HEK293T (cell line): ENCODE data around the gene ACTR10.

Experiments used
- CTCF ChIA-PET: fragments of 350-600 bp; formaldehyde crosslinking; extraction: SDS; loops from one replicate; lab custom pipeline; 2021; ENCODE audit warnings: antibody characterized with exemption, inconsistent platforms; lab: Yijun Ruan, JAX
- POLR2A ChIA-PET: fragments of 350-600 bp; formaldehyde crosslinking; extraction: SDS; loops from one replicate; lab custom pipeline; 2020; ENCODE audit warnings: antibody characterized with exemption, inconsistent platforms; lab: Yijun Ruan, JAX
- DNase-seq: peaks from one replicate; pipeline ENCODE4 v3.0.0; 2012; ENCODE audit warnings: mixed read lengths; ENCODE audit errors: extremely low spot score
- ARNT ChIP-seq: fragments of 450-650 bp; IDR thresholded peaks from 2 replicates; pipeline ENCODE4 v1.6.1; 2017; ENCODE audit warnings: mild to moderate bottlenecking
- BHLHE40 ChIP-seq: fragments of 450-650 bp; IDR thresholded peaks from 2 replicates; pipeline ENCODE4 v1.6.1; 2016; ENCODE audit warnings: mild to moderate bottlenecking, moderate library complexity, borderline replicate concordance
- CTBP1 ChIP-seq: fragments of 450-650 bp; IDR thresholded peaks from 2 replicates; pipeline ENCODE4 v1.6.1; 2016; ENCODE audit warnings: borderline replicate concordance
- ELF4 ChIP-seq: fragments of 450-650 bp; IDR thresholded peaks from 2 replicates; pipeline ENCODE4 v1.6.1; 2017; ENCODE audit warnings: antibody characterized with exemption
- FOXA1 ChIP-seq: fragments of 450-650 bp; IDR thresholded peaks from 2 replicates; pipeline ENCODE4 v1.6.1; 2016; ENCODE audit warnings: mild to moderate bottlenecking
- FOXK2 ChIP-seq: fragments of 450-650 bp; IDR thresholded peaks from 2 replicates; pipeline ENCODE4 v1.6.1; 2016; ENCODE audit warnings: mild to moderate bottlenecking
- FOXM1 ChIP-seq: fragments of 450-650 bp; IDR thresholded peaks from 2 replicates; pipeline ENCODE4 v1.6.1; 2017; ENCODE audit warnings: mild to moderate bottlenecking, borderline replicate concordance
- HDGF ChIP-seq: fragments of 450-650 bp; IDR thresholded peaks from 2 replicates; pipeline ENCODE4 v1.6.1; 2017; ENCODE audit warnings: antibody characterized with exemption, borderline replicate concordance
- L3MBTL2 ChIP-seq: fragments of 450-650 bp; conservative IDR thresholded peaks from 2 replicates; pipeline ENCODE4 v1.6.1; 2016; ENCODE audit warnings: mild to moderate bottlenecking
- LEF1 ChIP-seq: fragments of 450-650 bp; IDR thresholded peaks from 2 replicates; pipeline ENCODE4 v1.6.1; 2017; ENCODE audit warnings: mild to moderate bottlenecking, borderline replicate concordance
- NFRKB ChIP-seq: fragments of 450-650 bp; IDR thresholded peaks from 2 replicates; pipeline ENCODE4 v1.6.1; 2016; ENCODE audit warnings: mild to moderate bottlenecking, moderate library complexity
- SP1 ChIP-seq: fragments of 450-650 bp; IDR thresholded peaks from 2 replicates; pipeline ENCODE4 v1.6.1; 2017
- SUZ12 ChIP-seq: fragments of 450-650 bp; IDR thresholded peaks from 2 replicates; pipeline ENCODE4 v1.6.1; 2016; ENCODE audit warnings: mild to moderate bottlenecking
- TARDBP ChIP-seq: fragments of 450-650 bp; IDR thresholded peaks from 2 replicates; pipeline ENCODE4 v1.6.1; 2016
- ZNF384 ChIP-seq: fragments of 450-650 bp; IDR thresholded peaks from 2 replicates; pipeline ENCODE4 v1.6.1; 2016
- TF ChIP-seq, protein P1 (sequence below): fragments of 450-650 bp; IDR thresholded peaks from 2 replicates; pipeline ENCODE4 v1.6.1; 2016

ACTR10 gene

DNA sequence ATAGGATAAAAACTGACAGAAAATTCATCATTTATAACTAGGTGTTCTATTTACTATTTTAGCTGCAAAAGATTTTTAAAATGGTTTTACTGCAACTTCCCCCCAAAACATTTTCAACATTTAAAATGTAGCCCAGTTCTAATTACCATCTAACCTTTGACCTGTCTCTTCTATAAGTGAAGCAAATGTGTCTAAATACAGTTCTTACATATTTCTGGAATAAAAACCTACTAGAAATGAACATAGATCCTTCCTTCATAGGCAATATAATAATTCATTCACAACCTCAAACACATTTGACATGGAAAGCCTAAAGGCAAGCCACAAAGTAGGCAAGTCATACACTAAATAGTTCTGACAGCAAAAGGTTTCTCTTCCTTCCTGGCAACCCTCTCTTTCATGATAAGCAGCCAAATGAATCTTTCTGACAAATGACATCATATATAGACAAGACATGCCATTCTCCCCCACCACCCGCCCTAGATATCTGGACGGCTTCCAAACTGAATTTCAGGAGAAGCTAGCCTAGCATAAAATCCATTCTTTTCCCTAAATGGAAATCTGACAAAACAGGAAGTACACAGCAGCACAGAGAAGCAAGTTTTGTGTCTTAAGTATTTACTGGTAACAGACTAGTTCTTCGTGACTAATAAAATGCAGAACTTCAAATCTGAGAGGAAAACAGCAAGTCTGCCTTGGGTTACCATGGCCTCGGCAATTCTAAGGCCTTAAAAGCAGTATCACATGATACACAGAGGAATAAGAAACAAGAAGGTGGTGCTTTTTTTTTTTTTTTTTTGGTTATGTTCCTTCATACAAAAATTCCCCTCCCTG is 81.2 kb downstream of the ACTR10 start:
- no peak for TF ChIP-seq ELF4
- TF ChIP-seq FOXA1, result no peak
- TF ChIP-seq, protein P1, sequence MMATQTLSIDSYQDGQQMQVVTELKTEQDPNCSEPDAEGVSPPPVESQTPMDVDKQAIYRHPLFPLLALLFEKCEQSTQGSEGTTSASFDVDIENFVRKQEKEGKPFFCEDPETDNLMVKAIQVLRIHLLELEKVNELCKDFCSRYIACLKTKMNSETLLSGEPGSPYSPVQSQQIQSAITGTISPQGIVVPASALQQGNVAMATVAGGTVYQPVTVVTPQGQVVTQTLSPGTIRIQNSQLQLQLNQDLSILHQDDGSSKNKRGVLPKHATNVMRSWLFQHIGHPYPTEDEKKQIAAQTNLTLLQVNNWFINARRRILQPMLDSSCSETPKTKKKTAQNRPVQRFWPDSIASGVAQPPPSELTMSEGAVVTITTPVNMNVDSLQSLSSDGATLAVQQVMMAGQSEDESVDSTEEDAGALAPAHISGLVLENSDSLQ, result no peak
- no peak for TF ChIP-seq BHLHE40
- no peak for TF ChIP-seq NFRKB
- TF ChIP-seq SP1, result no peak
- TF ChIP-seq FOXK2, result no peak
- no peak for TF ChIP-seq FOXM1
- no peak for TF ChIP-seq SUZ12
- TF ChIP-seq ZNF384, result no peak
- no peak for TF ChIP-seq CTBP1
- no peak for TF ChIP-seq HDGF
- TF ChIP-seq ARNT, result no peak
- TF ChIP-seq L3MBTL2, result no peak
- ChIA-PET POLR2A (interaction anchor here (1.6 kb wide), 1 partner anchor 17 kb away, joined by 11 read pairs; the partner anchor contains the start of gene ARID4A), CTCF (no interaction called here)
- DNase-seq, result no peak

DNA sequence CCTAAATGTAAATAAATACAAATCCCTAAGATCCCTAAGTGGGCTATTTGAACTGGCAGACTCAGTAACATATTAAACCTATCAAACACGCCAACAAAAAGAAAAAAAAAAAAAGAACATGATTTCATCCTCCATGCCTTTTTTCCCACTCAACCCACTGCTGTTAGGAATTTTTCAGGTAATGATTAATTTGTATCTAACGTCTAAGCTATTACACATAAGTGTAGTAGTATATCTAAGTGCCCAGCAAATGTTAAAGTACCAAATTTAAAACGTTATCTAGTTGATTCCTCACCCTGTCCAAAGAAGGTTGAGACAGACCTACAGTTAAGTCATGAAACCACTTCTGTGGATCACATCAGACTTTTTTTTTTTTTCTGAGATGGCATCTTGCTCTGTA is 82.0 kb downstream of the ACTR10 start:
- CTCF ChIA-PET, result no interaction called here
- TF ChIP-seq ZNF384 (no peak), FOXA1 (no peak), ARNT (no peak)

DNA sequence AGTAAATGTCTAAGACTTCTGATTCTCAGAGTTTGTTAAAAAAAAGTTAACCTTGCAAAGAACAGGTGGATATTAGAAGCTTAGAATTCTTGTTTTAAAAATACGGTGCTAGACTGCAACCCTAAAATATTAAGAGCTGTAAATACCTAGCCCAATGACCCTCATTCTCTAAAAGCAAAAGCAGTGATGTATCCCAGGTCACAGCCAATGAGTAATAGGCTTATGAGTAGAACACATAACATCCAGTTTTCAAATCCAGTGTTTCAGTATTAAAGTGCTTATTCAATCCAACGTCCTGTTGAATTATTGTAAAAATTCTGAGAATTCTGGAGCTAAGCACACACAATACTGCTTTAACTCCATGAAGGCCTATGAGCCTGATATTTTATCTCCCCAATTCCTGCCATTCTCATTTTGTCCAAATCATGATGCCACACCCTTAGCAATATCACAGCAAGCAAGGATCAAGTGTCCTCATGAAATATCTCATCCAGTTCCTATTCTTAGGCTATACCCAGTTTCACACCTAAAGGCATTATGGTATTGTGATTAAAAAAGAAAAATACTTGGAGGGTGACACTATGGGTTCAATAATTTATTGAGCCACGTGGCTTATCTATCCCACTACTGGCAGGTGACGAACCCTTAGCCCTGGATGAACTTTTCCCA is 83.1 kb downstream of the ACTR10 start:
- DNase-seq, result no peak
- POLR2A ChIA-PET, result interaction anchor here (0.6 to 1.2 kb wide), 3 partner anchors 15 to 166 kb away, joined by 3 to 4 read pairs (median 3); partner anchors contain the start of genes ARID4A and PSMA3
- CTCF ChIA-PET, result no interaction called here
- TF ChIP-seq FOXM1, result no peak
- TF ChIP-seq FOXK2, result no peak
- TF ChIP-seq, protein P1, result no peak
- TF ChIP-seq ZNF384, result no peak
- TF ChIP-seq BHLHE40, result no peak
- no peak for TF ChIP-seq NFRKB
- TF ChIP-seq FOXA1, result no peak
- TF ChIP-seq TARDBP, result no peak
- no peak for TF ChIP-seq LEF1
- no peak for TF ChIP-seq L3MBTL2
- TF ChIP-seq CTBP1, result no peak
- no peak for TF ChIP-seq ARNT
- no peak for TF ChIP-seq HDGF
- no peak for TF ChIP-seq ELF4
- TF ChIP-seq SP1, result no peak

More for the DNA sequence above, 82.0 kb downstream of the ACTR10 start:
- POLR2A ChIA-PET, result interaction anchor here (1.6 kb wide), 1 partner anchor 16 kb away, joined by 11 read pairs; the partner anchor contains the start of gene ARID4A
- DNase-seq, result no peak

DNA sequence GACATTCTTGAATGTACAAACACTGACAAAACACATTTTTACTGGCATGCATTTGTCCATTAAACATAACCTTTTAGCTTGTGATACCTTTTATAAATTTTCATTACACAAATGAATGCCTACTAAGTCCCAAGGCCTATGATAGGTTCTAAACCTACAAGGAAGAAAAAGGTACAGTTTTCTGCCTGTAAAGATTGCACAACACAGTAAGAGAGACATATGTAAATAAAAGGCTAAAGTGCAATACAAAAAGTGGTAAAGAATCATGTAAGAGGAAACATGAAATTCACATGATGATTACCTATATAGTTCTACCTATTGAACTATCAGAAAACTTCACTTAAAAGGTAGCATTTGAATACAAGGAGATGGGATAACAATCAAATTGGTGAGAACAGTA is 83.8 kb downstream of the ACTR10 start:
- CTCF ChIA-PET, result no interaction called here
- POLR2A ChIA-PET, result interaction anchor here (0.6 to 1.0 kb wide), 2 partner anchors 39 to 166 kb away, joined by 3 read pairs; partner anchors contain the start of gene PSMA3
- no peak for DNase-seq
- TF ChIP-seq BHLHE40 (no peak), ELF4 (no peak), FOXM1 (no peak), LEF1 (no peak), ARNT (no peak), HDGF (no peak)

DNA sequence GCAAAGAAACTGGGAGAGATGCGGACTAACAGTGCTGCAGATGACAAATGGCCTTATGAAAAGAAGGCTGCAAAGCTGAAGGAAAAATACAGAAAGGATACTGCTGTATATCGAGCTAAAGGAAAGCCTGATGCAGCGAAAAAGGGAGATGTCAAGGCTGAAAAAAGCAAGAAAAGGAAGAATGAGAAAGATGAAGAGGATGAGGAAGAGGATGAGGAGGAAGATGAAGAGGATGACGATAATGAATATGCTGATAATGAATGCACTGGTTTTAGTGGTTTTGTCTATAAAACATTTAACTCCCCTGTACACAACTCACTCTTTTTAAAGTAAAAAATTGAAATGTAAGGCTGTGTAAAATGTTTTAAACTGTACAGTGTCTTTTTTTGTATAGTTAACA is 85.2 kb downstream of the ACTR10 start:
- ChIA-PET POLR2A (interaction anchor here (1.3 kb wide), 1 partner anchor 13 kb away, joined by 8 read pairs; the partner anchor contains the start of gene ARID4A), CTCF (no interaction called here)
- no peak for TF ChIP-seq ELF4
- no peak for TF ChIP-seq CTBP1
- no peak for DNase-seq
